Measurements from ENCODE around the gene PLA2G4D.

Gene PLA2G4D

DNA sequence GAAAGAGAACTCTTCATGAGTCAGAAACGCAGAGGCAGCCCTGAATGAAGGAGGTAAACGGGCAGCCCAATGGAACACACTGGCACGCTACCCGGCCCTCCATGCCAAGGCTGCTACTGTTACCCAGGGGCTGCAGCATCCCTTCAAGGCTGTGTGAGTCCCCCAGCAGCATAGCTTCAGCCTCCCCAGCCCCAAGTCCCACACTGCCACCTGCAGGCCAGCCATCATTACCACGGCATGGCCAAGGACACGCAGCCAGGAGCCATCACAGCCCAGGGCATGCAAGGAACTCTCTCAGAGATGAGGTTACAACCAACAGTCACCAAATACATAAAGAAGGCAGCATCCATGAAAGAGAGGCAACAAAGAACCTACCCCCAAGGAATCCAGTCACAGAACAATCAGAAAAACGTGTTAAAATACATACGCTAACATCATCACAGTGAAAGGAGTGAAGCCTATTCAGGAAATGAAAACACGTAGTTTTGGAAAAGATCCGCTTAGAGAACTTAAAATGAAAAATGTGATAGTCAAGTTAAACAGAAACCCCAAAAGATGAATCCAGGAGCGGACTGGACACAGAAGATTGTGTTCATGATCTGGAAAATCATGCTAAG is 39.6 kb upstream of the PLA2G4D start:
- no peaks in the 10 kb centered on the region for H3K9me3 ChIP-seq (ENCODE audit: control insufficient read depth, low read length)
- H3K27me3 ChIP-seq (ENCODE audit: control insufficient read depth, insufficient read depth, low read length) = no peaks in the 10 kb centered on the region
- no peaks in the 10 kb centered on the region for H3K4me1 ChIP-seq
- H2AFZ ChIP-seq = no peak overlapping the region
- H3K4me3 ChIP-seq (ENCODE audit: low read depth, low read length) = no peak overlapping the region
- no peaks in the 10 kb centered on the region for H3K79me2 ChIP-seq
- H3K27ac ChIP-seq = no peak overlapping the region
- H3K36me3 ChIP-seq (ENCODE audit: control insufficient read depth, insufficient read depth, low read length) = no peaks in the 10 kb centered on the region
- TF ChIP-seq CTCF (IDR thresholded peaks at IDR 0.05) = peak; percentile 33
- H3K4me2 ChIP-seq (ENCODE audit: low read length) = no peak overlapping the region
- no peak overlapping the region for H3K9ac ChIP-seq

- H2AFZ ChIP-seq = no peak overlapping the region
- no peak for TF ChIP-seq CTCF (IDR thresholded peaks at IDR 0.05)
- H3K4me2 ChIP-seq (ENCODE audit: low read length) = no peak overlapping the region
- H3K9me3 ChIP-seq (ENCODE audit: control insufficient read depth, low read length) = no peaks in the 10 kb centered on the region
- H3K9ac ChIP-seq = no peak overlapping the region
- no peak overlapping the region for H3K27ac ChIP-seq
- H3K36me3 ChIP-seq (ENCODE audit: control insufficient read depth, insufficient read depth, low read length) = no peaks in the 10 kb centered on the region
- no peaks in the 10 kb centered on the region for H3K79me2 ChIP-seq
- H3K27me3 ChIP-seq (ENCODE audit: control insufficient read depth, insufficient read depth, low read length) = no peaks in the 10 kb centered on the region
- no peaks in the 10 kb centered on the region for H3K4me1 ChIP-seq
- H3K4me3 ChIP-seq (ENCODE audit: low read depth, low read length) = no peak overlapping the region
Measured at GRCh38 chr15:42133356-42133755, 39.0 kb upstream of the PLA2G4D start.

- no peaks in the 10 kb centered on the region for H3K4me1 ChIP-seq
- H3K9ac ChIP-seq = no peak overlapping the region
- no peak overlapping the region for H3K27ac ChIP-seq
- H3K4me3 ChIP-seq (ENCODE audit: low read depth, low read length) = no peak overlapping the region
- H3K79me2 ChIP-seq = no peaks in the 10 kb centered on the region
- no peaks in the 10 kb centered on the region for H3K27me3 ChIP-seq (ENCODE audit: control insufficient read depth, insufficient read depth, low read length)
- no peak overlapping the region for H3K4me2 ChIP-seq (ENCODE audit: low read length)
- peak overlapping the region; percentile 20 for H2AFZ ChIP-seq
- no peaks in the 10 kb centered on the region for H3K9me3 ChIP-seq (ENCODE audit: control insufficient read depth, low read length)
- no peak for TF ChIP-seq CTCF (IDR thresholded peaks at IDR 0.05)
- no peaks in the 10 kb centered on the region for H3K36me3 ChIP-seq (ENCODE audit: control insufficient read depth, insufficient read depth, low read length)
Measured at GRCh38 chr15:42131826-42132806, 37.8 kb upstream of the PLA2G4D start.

DNA sequence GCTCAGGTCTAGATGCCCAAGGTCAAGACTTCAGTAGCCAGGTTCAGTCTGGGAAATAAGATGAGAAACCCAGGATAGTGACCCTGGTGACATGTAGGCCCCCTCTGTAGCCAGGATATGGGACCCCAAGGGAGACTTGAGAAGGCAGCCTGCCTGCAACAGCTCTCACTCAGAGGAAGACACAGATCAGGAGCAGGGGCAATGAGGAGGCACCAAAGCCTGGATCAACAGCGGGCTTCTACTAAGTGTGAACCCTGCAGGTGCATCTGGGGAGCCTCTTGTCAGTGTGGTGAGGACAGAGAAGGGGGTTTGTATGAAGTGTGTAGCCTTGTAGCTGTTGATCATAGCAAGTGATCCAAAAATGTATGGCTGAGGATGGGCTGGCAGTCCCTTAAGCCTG is 36.6 kb upstream of the PLA2G4D start:
- Histone ChIP-seq H2AFZ (no peak overlapping the region), H3K36me3 (ENCODE audit: control insufficient read depth, insufficient read depth, low read length) (no peaks in the 10 kb centered on the region), H3K4me1 (no peaks in the 10 kb centered on the region), H3K27ac (no peak overlapping the region), H3K9ac (no peak overlapping the region), H3K79me2 (no peaks in the 10 kb centered on the region), H3K4me2 (ENCODE audit: low read length) (no peak overlapping the region), H3K9me3 (ENCODE audit: control insufficient read depth, low read length) (no peaks in the 10 kb centered on the region), H3K4me3 (ENCODE audit: low read depth, low read length) (no peak overlapping the region), H3K27me3 (ENCODE audit: control insufficient read depth, insufficient read depth, low read length) (no peaks in the 10 kb centered on the region)
- no peak for TF ChIP-seq CTCF (IDR thresholded peaks at IDR 0.05)

Data from parathyroid adenoma (tissue), 2 donors.